A549 (cell line): ENCODE data around the gene WNT7B.

ENCODE experiments used
- CEBPB ChIP-seq, 2 experiments: fragments of >200 bp in 1 of 2; sonication (Bioruptor Twin) in 1 of 2; formaldehyde crosslinking in 1 of 2; IDR thresholded peaks; 2 replicates each; pipeline ENCODE4 v1.6.1; 2012 to 2016
- CTCF ChIP-seq: fragments of >200 bp; sonication (Bioruptor Twin); formaldehyde crosslinking; IDR thresholded peaks from 3 replicates; pipeline ENCODE4 v1.5.1; 2016
- HOXB13 ChIP-seq: fragments of 250-450 bp; sonication (Bioruptor Pico); IDR thresholded peaks from 2 replicates; pipeline ENCODE4 v1.5.0; 2020; ENCODE audit warnings: low read depth, mild to moderate bottlenecking, moderate library complexity
- MAZ ChIP-seq: fragments of 150-350 bp; IDR thresholded peaks from 2 replicates; pipeline ENCODE4 v1.6.1; 2014; ENCODE audit warnings: antibody characterized with exemption, low read depth, low read length, borderline replicate concordance
- MYC ChIP-seq: IDR thresholded peaks from 2 replicates; pipeline ENCODE4 v1.6.1; 2012; ENCODE audit warnings: mild to moderate bottlenecking, inconsistent platforms, low read length, improper control_type of control experiment, borderline replicate concordance
- PHF8 ChIP-seq: fragments of 200-600 bp; sonication (generic); IDR thresholded peaks from 2 replicates; pipeline ENCODE4 v1.6.1; 2016; ENCODE audit warnings: low read depth, mild to moderate bottlenecking, antibody characterized with exemption, moderate library complexity, borderline replicate concordance
- POLR2A ChIP-seq: IDR thresholded peaks from 2 replicates; pipeline ENCODE4 v1.6.1; 2012; ENCODE audit warnings: mild to moderate bottlenecking, low read length
- POLR2AphosphoS2 ChIP-seq: conservative IDR thresholded peaks from 2 replicates; pipeline ENCODE4 v1.6.1; 2012; ENCODE audit warnings: low read length, improper control_type of control experiment, inconsistent platforms
- REST ChIP-seq: fragments of 200-600 bp; sonication (generic); IDR thresholded peaks from 2 replicates; pipeline ENCODE4 v1.6.1; 2016; ENCODE audit warnings: antibody characterized with exemption, mild to moderate bottlenecking, moderate library complexity
- RNF2 ChIP-seq: fragments of 200-600 bp; sonication (generic); IDR thresholded peaks from 2 replicates; pipeline ENCODE4 v1.6.1; 2016; ENCODE audit warnings: low read depth, mild to moderate bottlenecking, antibody characterized with exemption, moderate library complexity, borderline replicate concordance
- SREBF2 ChIP-seq: fragments of 450-650 bp; IDR thresholded peaks from 2 replicates; pipeline ENCODE4 v1.6.1; 2014; ENCODE audit warnings: mild to moderate bottlenecking, moderate library complexity
- ZC3H11A ChIP-seq: fragments of 450-650 bp; IDR thresholded peaks from 2 replicates; pipeline ENCODE4 v1.6.1; 2014; ENCODE audit warnings: antibody characterized with exemption, mild to moderate bottlenecking
- TF ChIP-seq, protein P1 (sequence below): IDR thresholded peaks from 2 replicates; pipeline ENCODE4 v1.6.1; 2012

DNA sequence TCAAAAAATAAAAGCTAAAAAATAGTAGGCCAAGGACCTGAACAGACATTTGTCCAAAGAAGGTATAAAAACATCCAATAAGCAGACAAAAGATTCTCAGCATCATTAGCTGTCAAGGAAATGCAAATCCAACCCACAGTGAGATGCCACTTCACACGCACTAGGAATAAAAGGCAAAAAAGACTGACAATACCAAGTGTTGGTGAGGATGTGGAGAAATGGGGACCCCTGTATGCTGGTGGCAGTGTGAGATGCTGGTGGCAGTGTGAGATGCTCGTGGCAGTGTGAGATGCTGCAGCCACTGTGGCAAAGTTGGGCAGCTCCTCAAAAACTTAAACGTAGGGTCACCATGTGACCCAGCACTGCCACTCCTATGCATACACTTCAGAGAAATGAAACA, 38.0 kb downstream of the WNT7B start:
- TF ChIP-seq POLR2AphosphoS2 (no peak), CTCF (no peak), MAZ (no peak), REST (no peak), CEBPB (IDR thresholded peaks at IDR 0.05) (no peak), ZC3H11A (no peak), POLR2A (no peak), PHF8 (no peak), SREBF2 (no peak), RNF2 (no peak), HOXB13 (CRISPR knock-in tag) (no peak), MYC (no peak)
- TF ChIP-seq, protein P1, sequence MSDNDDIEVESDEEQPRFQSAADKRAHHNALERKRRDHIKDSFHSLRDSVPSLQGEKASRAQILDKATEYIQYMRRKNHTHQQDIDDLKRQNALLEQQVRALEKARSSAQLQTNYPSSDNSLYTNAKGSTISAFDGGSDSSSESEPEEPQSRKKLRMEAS: no peak
